Uterine smooth muscle cell (primary cell): ENCODE results near the gene ADM2. TPM values are rescaled to one million over a fixed set of nuclear protein-coding genes. Genes with fewer than 3 reads are reported as not detected.

Source experiments
- total RNA-seq: library from RNA; depleted of rRNA; stranded (reverse); fragments of >200 nt; gene quantifications from 2 replicates; pipeline ENCODE4 v1.2.3, GENCODE V29; 2014

ADM2 gene
- 1.8 and 7.0 TPM in 2 replicates for total RNA-seq

GRCh38 chr22:50481440-50482106 is at the start of gene ADM2:
TSS of gene ADM2 (plus strand) at chr22:50481543. CDS start at chr22:50481848, 305 bp downstream.

GRCh38 chr22:50474710-50475651 is 6.4 kb upstream of the ADM2 start, which contains the start of gene SBF1:
TSS of gene SBF1 (minus strand) at chr22:50475035. CDS start at chr22:50474840, 195 bp downstream.

GRCh38 chr22:50486561-50487289 is 5.4 kb downstream of the ADM2 start, which contains the start of gene MIOX:
TSS of gene MIOX (plus strand) at chr22:50486859. CDS start at chr22:50486898, 39 bp downstream.

GRCh38 chr22:50507421-50507990 is 26.2 kb downstream of the ADM2 start, which contains the start of gene LMF2:
TSS of gene LMF2 (minus strand) at chr22:50507702. CDS start at chr22:50507675, 27 bp downstream.

GRCh38 chr22:50507991-50508884 is 26.9 kb downstream of the ADM2 start, which contains the start of gene NCAPH2:
TSS of gene NCAPH2 (plus strand) at chr22:50508224. CDS start at chr22:50508338, 114 bp downstream.

GRCh38 chr22:50525104-50525857 is 43.9 kb downstream of the ADM2 start, which contains the start of gene SCO2:
TSS of gene SCO2 (minus strand) at chr22:50525598. CDS start at chr22:50524411, 1,187 bp downstream.

GRCh38 chr22:50529897-50530579 is 48.7 kb downstream of the ADM2 start, which contains the start of gene TYMP:
TSS of gene TYMP (minus strand) at chr22:50530012. CDS start at chr22:50529709, 303 bp downstream.

Other genes starting within 250 kb of the ADM2 start
- gene TUBGCP6, start 236.5 kb upstream of the ADM2 start, total RNA-seq = 37.0 and 37.6 TPM in 2 replicates
- gene HDAC10, start 230.3 kb upstream of the ADM2 start, total RNA-seq = 30.1 and 40.7 TPM in 2 replicates
- 41.2 and 46.6 TPM in 2 replicates for gene MAPK12, start 219.9 kb upstream of the ADM2 start, total RNA-seq
- 7.4 and 8.6 TPM in 2 replicates for gene MAPK11, start 211.2 kb upstream of the ADM2 start, total RNA-seq
- gene PLXNB2, start 173.9 kb upstream of the ADM2 start, total RNA-seq = 118 and 202 TPM in 2 replicates
- gene DENND6B, start 154.5 kb upstream of the ADM2 start, total RNA-seq = 1.5 and 2.7 TPM in 2 replicates
- 72.0 and 73.0 TPM in 2 replicates for gene PPP6R2, start 138.2 kb upstream of the ADM2 start, total RNA-seq
- 83.4 and 118 TPM in 2 replicates for gene SBF1, start 6.5 kb upstream of the ADM2 start, total RNA-seq
- not detected in 2 replicates for gene MIOX, start 5.3 kb downstream of the ADM2 start, total RNA-seq
- gene LMF2, start 26.2 kb downstream of the ADM2 start, total RNA-seq = 48.0 and 51.4 TPM in 2 replicates
- gene NCAPH2, start 26.7 kb downstream of the ADM2 start, total RNA-seq = 36.0 and 79.0 TPM in 2 replicates
- gene SCO2, start 44.1 kb downstream of the ADM2 start, total RNA-seq = 2.7 and 4.5 TPM in 2 replicates
- gene TYMP, start 48.5 kb downstream of the ADM2 start, total RNA-seq = 5.1 and 12.5 TPM in 2 replicates
- gene KLHDC7B, start 64.4 kb downstream of the ADM2 start, total RNA-seq = 0.11 and 0.62 TPM in 2 replicates
- not detected in 2 replicates for gene SYCE3, start 81.4 kb downstream of the ADM2 start, total RNA-seq
- 0.44 and 1.7 TPM in 2 replicates for gene CPT1B, start 96.9 kb downstream of the ADM2 start, total RNA-seq
- gene CHKB, start 101.3 kb downstream of the ADM2 start, total RNA-seq = 19.5 and 27.2 TPM in 2 replicates
- gene MAPK8IP2, start 119.2 kb downstream of the ADM2 start, total RNA-seq = 0.33 and 0.37 TPM in 2 replicates
- 5.9 and 15.5 TPM in 2 replicates for gene ARSA, start 146.6 kb downstream of the ADM2 start, total RNA-seq
- 0.22 and 0.50 TPM in 2 replicates for gene SHANK3, start 191.3 kb downstream of the ADM2 start, total RNA-seq